Duodenal mucosa (tissue), 2 donors: ENCODE data around the gene CNTFR.

Experiments used
- H3K27ac ChIP-seq: one replicate; pipeline ENCODE4 v1.7.0; 2013; ENCODE audit warnings: low read depth, low read length
- H3K27me3 ChIP-seq, 2 donors: one replicate each; pipeline ENCODE4 v1.7.0; 2013; ENCODE audit warnings: low read length in 2 of 2, control low read depth in 1 of 2; ENCODE audit not compliant: insufficient read depth in 2 of 2, control insufficient read depth in 1 of 2
- H3K36me3 ChIP-seq, 2 donors: one replicate each; pipeline ENCODE4 v1.7.0; 2013; ENCODE audit warnings: low read length in 2 of 2, control low read depth in 1 of 2; ENCODE audit not compliant: insufficient read depth in 2 of 2, control insufficient read depth in 1 of 2
- H3K4me1 ChIP-seq, 2 donors: one replicate each; pipeline ENCODE4 v1.7.0; 2013; ENCODE audit warnings: low read length in 2 of 2, control low read depth in 1 of 2; ENCODE audit not compliant: insufficient read depth in 2 of 2, control insufficient read depth in 1 of 2
- H3K4me3 ChIP-seq, 2 donors: one replicate each; pipeline ENCODE4 v1.7.0; 2013; ENCODE audit warnings: low read length in 2 of 2, low read depth in 1 of 2
- H3K9ac ChIP-seq, 2 donors: one replicate each; pipeline ENCODE4 v1.7.0; 2013; ENCODE audit warnings: low read length in 2 of 2, low read depth in 1 of 2
- H3K9me3 ChIP-seq, 2 donors: one replicate each; pipeline ENCODE4 v1.7.0; 2013; ENCODE audit warnings: low read length in 2 of 2, control low read depth in 1 of 2; ENCODE audit not compliant: control insufficient read depth in 1 of 2

Gene CNTFR

DNA sequence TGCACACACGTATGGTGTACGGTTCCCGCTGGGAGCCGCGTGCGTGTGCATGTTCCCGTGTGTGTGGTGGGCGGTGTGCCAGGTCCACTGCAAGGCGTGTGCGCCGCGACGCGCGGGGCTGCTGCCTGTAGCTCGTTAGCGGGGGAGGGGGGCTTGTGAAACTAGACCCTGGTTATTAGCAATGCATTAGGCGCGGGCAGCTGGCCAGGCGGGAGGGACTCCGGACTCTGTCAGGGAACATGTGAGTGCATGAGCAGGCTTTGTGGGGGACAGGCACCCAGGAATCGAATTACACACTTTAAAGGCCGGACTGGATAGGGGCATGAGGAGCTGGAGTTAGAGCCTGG is 34.5 kb downstream of the CNTFR start:
- peaks cover 5 to 29% of the 10 kb centered on the region in 2 donors for H3K27me3 ChIP-seq
- no peaks in the 10 kb centered on the region for H3K36me3 ChIP-seq

DNA sequence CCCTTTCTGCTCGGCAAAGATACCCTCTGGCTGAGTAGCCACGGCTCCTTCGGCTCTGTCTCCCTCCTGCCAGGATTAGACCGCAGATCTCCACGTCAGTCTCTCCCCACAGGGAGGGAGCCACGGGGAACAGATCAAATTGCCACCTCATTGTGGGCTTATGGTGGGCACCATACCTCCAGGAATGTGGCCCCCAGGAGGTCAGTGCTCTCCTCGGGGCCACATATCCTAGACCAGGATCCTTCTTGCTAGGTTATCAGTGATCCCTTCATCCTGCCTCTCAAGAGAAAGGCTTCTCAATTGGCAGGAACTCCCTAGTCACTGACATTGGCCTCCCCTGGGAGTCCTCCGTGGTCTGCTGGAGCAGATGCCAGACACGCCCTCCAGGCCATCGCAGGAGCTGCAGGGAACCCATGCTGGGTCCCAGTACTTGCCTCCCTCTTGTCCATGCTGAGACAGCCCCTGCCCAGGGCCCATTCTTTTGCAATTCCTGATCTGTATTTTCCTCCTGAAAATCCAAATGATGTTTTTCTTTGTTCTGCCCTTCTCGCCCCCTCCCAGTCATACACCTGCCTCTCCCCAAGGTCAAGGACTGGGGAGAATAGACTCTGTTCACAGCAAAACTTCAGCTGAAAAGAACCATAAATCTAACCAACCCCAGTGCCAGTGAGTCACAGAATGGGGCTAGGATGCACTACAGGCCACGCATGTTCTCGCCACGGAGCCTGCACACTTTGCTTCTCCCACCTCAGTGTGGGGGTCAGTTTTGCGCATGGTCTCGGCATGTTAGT is 35.1 kb downstream of the CNTFR start:
- no peaks in the 10 kb centered on the region for H3K36me3 ChIP-seq
- peaks cover 4 to 5% of the 10 kb centered on the region in 2 donors for H3K4me1 ChIP-seq
- H3K9me3 ChIP-seq: no peaks in the 10 kb centered on the region
- no peak overlapping the region for H3K27ac ChIP-seq
- no peak overlapping the region for H3K9ac ChIP-seq
- H3K27me3 ChIP-seq: peaks cover 4 to 29% of the 10 kb centered on the region in 2 donors
- H3K4me3 ChIP-seq: no peak overlapping the region

More for the DNA sequence above, 34.5 kb downstream of the CNTFR start:
- H3K4me1 ChIP-seq: peaks cover 6 to 8% of the 10 kb centered on the region in 2 donors
- H3K27ac ChIP-seq: no peak overlapping the region
- H3K9me3 ChIP-seq: no peaks in the 10 kb centered on the region
- no peak overlapping the region for H3K4me3 ChIP-seq
- H3K9ac ChIP-seq: no peak overlapping the region

DNA sequence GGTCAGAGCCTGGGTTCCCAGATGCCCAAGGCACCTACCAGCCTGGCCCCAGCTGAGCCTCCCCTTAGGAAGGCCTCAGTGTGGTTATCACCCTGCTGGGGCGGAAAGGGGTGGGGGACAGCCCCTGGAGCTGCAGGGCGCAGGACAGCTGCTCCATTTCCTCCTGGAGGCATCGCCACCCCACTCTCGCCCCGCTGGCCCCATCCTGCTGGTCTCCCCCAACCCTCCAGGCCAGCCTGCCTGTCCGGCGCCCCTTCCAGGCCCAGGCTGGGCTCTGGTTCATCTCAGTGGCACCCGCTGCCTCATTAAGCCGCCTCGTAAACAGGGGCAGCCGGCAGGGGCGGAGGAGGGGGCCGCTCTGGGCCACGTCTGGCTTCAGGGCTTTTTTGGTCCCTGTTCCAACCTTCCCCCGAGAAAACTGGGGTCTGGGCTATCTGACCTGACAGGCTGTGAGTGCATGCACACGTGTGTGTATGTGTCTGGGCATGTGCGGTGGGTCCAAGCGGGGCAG is 36.0 kb downstream of the CNTFR start:
- no peak overlapping the region for H3K27ac ChIP-seq
- no peaks in the 10 kb centered on the region for H3K4me1 ChIP-seq
- H3K4me3 ChIP-seq: no peak overlapping the region
- H3K9me3 ChIP-seq: no peaks in the 10 kb centered on the region
- peaks cover 0 to 24% of the 10 kb centered on the region in 2 donors for H3K27me3 ChIP-seq
- no peaks in the 10 kb centered on the region for H3K36me3 ChIP-seq
- H3K9ac ChIP-seq: no peak overlapping the region

GRCh38 chr9:34552986-34553385 is 36.5 kb downstream of the CNTFR start:
- Histone ChIP-seq H3K36me3 (no peaks in the 10 kb centered on the region), H3K4me3 (no peak overlapping the region), H3K27ac (no peak overlapping the region)

GRCh38 chr9:34552606-34552981 is 36.9 kb downstream of the CNTFR start:
- Histone ChIP-seq H3K36me3 (no peaks in the 10 kb centered on the region), H3K27ac (no peak overlapping the region), H3K9me3 (no peaks in the 10 kb centered on the region), H3K4me1 (no peaks in the 10 kb centered on the region), H3K27me3 (peaks cover 0 to 21% of the 10 kb centered on the region in 2 donors), H3K9ac (no peak overlapping the region), H3K4me3 (no peak overlapping the region)

More at GRCh38 chr9:34552986-34553385, 36.5 kb downstream of the CNTFR start:
- Histone ChIP-seq H3K9ac (no peak overlapping the region), H3K9me3 (no peaks in the 10 kb centered on the region), H3K27me3 (peaks cover 0 to 20% of the 10 kb centered on the region in 2 donors), H3K4me1 (no peaks in the 10 kb centered on the region)

GRCh38 chr9:34551751-34552605 is 37.5 kb downstream of the CNTFR start:
- H3K27ac ChIP-seq: no peak overlapping the region
- no peaks in the 10 kb centered on the region for H3K9me3 ChIP-seq
- no peaks in the 10 kb centered on the region for H3K36me3 ChIP-seq
- peaks cover 0 to 22% of the 10 kb centered on the region in 2 donors for H3K27me3 ChIP-seq
- H3K4me3 ChIP-seq: no peak overlapping the region
- H3K4me1 ChIP-seq: no peaks in the 10 kb centered on the region
- no peak overlapping the region for H3K9ac ChIP-seq

DNA sequence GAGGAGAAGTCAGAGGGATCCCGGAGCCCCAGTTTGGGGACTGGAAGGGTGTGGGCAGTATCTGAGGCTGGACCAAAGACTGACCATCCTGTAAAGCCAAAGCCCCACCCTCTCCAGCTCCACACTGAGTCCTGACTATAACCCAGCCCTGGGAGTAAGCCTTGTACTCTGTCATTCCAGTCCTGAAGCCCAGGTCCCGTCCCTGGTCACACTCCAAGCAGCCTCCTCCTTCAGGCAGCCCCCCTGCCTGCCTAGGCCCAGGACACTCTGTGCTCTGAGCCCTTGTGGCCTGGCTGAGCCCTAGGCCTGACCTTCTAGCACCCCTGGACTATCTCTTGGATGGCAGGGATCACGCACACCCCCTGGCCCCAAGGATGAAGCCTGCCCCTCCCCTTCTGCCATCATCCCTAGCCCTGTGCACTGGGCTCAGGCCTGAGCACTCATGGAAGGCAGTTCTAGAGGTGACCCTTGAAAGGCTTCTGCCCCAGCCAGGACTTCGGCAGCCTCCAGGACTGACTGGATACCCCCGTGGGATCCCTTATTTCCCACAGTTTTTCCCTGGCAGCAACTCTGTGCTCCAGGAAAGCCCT is 38.7 kb downstream of the CNTFR start:
- H3K4me3 ChIP-seq: no peak overlapping the region
- no peaks in the 10 kb centered on the region for H3K4me1 ChIP-seq
- H3K27me3 ChIP-seq: peaks cover 0 to 24% of the 10 kb centered on the region in 2 donors
- H3K36me3 ChIP-seq: no peaks in the 10 kb centered on the region
- no peak overlapping the region for H3K27ac ChIP-seq
- no peaks in the 10 kb centered on the region for H3K9me3 ChIP-seq
- no peak overlapping the region for H3K9ac ChIP-seq

- Histone ChIP-seq H3K36me3 (no peaks in the 10 kb centered on the region), H3K9ac (no peak overlapping the region), H3K9me3 (no peaks in the 10 kb centered on the region), H3K4me3 (no peak overlapping the region), H3K27ac (no peak overlapping the region), H3K4me1 (no peaks in the 10 kb centered on the region), H3K27me3 (peaks cover 3 to 20% of the 10 kb centered on the region in 2 donors)
Observed at GRCh38 chr9:34550016-34550680, 39.4 kb downstream of the CNTFR start.

DNA sequence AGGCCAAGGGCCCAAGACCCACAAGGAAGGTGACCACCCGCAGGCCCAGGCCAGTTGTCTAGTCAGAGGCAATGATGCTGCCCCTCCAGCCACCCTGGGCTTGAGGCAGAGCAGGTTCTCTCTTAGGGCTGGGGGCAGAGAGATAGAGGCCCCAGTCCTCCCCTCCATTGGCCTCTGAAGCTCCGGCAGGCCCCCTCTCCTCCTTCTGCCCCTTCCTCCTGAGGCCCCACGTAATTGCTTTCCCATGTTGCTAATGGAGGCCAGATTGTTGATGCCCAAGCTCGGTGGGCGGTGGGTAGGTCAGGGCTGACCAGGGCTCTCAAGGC is 40.2 kb downstream of the CNTFR start:
- Histone ChIP-seq H3K27me3 (peaks cover 3 to 14% of the 10 kb centered on the region in 2 donors), H3K27ac (no peak overlapping the region), H3K36me3 (no peaks in the 10 kb centered on the region), H3K4me1 (no peaks in the 10 kb centered on the region), H3K9ac (no peak overlapping the region), H3K9me3 (no peaks in the 10 kb centered on the region), H3K4me3 (no peak overlapping the region)
